GM10266 (cell line): ENCODE measurements around the gene GRID2IP.

Experiments
- DNase-seq: peaks from one replicate; pipeline ENCODE4 v3.0.0; 2012; ENCODE audit errors: extremely low spot score
- TF ChIP-seq, protein P1 (sequence below): IDR thresholded peaks from 2 replicates; pipeline ENCODE4 v1.5.1; 2012; ENCODE audit warnings: mild to moderate bottlenecking, low read depth; ENCODE audit not compliant: control insufficient read depth, insufficient read depth; ENCODE audit errors: missing control alignments

GRID2IP gene

DNA sequence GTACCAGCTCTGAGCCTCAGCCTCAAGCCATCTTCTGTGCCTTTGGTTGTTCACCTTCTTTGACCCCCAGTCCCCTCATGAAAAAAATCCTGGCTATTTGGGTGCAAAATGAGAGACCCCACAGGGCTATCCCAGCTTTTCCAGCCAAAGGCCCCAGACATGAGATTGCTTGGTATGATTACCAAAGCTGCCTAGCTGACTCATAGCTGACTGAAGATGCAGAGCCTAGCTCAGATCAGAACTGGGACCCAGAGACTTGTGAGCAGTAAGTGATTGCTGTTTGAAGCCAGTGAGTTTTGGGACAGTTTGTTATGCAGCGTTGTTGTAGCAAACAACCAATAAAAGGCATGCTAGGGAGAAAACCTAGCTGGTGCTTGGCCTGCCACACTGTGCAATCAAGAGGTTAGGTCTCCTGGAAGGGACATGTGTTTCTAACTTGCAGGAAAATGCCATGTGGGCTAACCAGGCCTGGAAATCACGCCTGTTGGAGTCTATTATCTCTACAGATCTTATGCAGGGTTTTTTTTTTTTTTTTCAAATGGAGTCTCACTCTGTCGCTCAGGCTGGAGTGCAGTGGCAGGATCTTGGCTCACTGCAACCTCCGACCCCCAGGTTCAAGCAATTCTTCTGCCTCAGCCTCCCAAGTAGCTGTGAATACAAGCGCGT lies 55.5 kb downstream of the GRID2IP start:
- DNase-seq = no peak
- TF ChIP-seq, protein P1, sequence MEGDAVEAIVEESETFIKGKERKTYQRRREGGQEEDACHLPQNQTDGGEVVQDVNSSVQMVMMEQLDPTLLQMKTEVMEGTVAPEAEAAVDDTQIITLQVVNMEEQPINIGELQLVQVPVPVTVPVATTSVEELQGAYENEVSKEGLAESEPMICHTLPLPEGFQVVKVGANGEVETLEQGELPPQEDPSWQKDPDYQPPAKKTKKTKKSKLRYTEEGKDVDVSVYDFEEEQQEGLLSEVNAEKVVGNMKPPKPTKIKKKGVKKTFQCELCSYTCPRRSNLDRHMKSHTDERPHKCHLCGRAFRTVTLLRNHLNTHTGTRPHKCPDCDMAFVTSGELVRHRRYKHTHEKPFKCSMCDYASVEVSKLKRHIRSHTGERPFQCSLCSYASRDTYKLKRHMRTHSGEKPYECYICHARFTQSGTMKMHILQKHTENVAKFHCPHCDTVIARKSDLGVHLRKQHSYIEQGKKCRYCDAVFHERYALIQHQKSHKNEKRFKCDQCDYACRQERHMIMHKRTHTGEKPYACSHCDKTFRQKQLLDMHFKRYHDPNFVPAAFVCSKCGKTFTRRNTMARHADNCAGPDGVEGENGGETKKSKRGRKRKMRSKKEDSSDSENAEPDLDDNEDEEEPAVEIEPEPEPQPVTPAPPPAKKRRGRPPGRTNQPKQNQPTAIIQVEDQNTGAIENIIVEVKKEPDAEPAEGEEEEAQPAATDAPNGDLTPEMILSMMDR = no peak

DNA sequence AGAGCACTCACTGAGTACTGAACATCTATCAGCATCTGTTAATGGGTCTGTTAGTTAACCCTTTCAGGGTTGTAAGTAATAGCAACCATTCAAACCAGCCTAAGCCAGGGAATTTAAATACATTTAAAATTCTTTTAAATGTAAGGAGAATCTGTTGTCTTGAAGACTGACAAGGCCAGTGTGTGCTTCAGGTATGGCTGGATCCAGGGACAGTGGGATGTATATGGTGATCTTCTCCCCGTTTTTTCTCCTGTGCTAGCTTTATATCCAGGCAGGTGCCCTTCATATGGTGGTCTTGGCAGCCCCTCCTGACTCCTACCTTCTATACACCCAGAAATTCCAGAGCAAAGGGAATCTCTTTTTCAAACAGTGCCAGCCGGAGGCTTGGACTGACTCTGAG lies 56.9 kb downstream of the GRID2IP start:
- DNase-seq = no peak
- TF ChIP-seq, protein P1 = no peak

DNA sequence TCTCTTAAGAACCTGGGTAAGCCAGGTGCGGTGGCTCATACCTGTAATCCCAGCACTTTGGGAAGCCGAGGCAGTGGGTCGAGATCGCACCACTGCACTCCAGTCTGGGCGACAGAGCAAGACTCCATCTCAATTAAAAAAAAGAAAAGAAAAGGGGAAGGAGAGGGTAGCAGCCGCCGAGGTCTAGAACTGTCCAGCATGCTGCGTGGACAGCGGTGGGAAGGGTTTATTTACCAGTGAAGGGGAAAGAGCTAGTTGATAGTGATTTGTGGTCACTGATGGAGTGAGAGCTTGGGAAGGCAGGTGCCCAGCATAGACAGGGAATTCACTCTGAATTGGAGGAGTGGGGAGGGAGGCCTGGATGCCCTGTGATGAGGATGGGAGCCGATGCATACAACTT lies 60.1 kb downstream of the GRID2IP start:
- TF ChIP-seq, protein P1 = no peak
- no peak for DNase-seq

DNA sequence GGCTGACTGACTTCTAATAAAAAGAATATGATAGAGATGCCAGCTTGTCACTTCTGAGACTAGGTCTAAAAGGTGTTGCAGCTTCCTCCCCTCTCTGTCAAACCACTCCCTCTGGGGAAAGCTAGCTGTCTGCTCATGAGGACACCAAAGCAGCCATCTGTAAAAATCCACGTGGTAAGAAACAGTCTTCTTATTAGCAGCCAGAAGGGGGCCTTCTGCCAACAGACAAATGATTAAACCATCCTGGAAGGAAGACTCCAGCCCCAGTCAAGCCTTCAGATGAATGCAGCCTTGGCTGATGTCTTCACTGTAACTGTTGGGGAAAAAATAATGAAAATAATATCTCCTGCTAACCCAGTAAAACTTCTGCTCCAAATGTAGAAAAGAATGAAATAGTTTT lies 61.6 kb downstream of the GRID2IP start:
- TF ChIP-seq, protein P1 = no peak
- no peak for DNase-seq

DNA sequence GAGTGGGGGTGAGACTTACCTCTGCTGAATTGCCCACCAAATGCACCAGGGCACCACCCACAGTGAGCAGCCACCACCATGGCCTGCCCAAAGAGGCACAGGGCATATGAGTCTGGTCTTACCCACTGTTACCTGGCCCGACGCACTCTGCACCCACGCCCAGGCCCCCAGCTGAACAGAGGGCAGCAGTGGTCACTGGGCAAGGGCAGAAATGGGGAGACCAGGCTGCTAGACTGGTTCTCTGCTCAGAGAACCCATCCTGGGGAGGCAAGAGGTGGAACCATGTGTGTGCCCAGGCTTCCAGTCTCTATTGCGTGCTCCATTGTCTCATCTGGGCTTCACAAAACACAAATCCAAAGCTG lies 64.1 kb downstream of the GRID2IP start:
- DNase-seq = no peak
- TF ChIP-seq, protein P1 = no peak

DNA sequence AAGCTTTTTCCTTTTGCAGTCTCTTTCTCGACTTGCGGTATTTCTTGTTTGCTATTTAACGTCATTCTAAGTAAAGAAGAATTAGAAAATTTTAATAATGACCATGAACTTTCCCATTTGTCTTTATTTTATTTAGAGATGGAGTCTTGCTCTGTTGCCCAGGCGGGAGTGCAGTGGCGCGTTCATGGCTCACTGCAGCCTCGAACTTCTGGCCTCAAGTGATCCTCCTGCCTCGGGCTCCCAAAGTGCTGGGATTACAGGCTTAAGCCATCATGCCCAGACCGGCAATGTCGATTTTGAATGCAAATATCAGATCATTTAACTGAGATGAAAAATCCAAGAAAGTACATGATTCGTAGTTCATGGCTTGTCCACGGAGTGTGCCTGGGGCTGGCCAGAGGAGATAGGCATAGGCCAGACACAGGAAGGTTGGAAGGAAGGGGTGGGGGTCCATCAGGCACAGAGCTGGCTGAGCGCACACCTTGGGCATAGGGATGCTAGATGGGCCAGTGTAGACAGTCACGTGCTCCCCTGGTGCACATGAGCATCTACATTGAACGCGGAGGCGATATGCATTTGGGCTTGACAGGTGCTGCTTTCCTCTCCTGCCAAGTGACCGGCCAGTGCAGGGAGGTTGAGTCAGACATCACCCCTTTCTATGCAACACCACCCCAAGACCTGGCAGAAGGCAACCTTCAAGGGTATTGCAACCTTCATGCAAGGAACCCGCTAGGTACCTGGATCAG lies 64.7 kb downstream of the GRID2IP start:
- DNase-seq = no peak
- TF ChIP-seq, protein P1 = no peak

DNA sequence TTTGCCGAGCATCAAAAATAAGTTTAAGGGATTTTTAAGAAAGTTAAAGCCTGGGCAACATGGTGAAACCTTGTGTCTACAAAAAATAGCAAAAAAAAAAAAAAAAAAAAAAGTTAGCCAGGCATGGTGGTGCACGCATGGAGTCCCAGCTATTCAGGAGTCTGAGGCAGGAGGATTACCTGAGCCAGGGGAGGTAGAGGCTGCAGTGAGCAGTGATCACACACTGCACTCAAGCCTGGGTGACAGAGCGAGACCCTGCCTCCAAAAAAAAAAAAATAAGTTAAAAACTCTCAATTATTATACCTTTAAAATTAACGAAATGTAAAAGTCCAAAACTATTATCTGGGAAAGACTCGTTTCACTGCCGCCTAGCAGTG lies 68.5 kb downstream of the GRID2IP start:
- no peak for DNase-seq
- TF ChIP-seq, protein P1 = no peak
